NCI-H2081 (cell line): ENCODE results near the gene EPS8L2.
A peak's percentile ranks its signal among the peaks of the same experiment; 100 is the strongest.

Experiments
- DNase-seq, 2 experiments: peaks; one replicate each; lab custom pipeline; 2025; lab: John Stamatoyannopoulos, UW

The EPS8L2 gene

DNA sequence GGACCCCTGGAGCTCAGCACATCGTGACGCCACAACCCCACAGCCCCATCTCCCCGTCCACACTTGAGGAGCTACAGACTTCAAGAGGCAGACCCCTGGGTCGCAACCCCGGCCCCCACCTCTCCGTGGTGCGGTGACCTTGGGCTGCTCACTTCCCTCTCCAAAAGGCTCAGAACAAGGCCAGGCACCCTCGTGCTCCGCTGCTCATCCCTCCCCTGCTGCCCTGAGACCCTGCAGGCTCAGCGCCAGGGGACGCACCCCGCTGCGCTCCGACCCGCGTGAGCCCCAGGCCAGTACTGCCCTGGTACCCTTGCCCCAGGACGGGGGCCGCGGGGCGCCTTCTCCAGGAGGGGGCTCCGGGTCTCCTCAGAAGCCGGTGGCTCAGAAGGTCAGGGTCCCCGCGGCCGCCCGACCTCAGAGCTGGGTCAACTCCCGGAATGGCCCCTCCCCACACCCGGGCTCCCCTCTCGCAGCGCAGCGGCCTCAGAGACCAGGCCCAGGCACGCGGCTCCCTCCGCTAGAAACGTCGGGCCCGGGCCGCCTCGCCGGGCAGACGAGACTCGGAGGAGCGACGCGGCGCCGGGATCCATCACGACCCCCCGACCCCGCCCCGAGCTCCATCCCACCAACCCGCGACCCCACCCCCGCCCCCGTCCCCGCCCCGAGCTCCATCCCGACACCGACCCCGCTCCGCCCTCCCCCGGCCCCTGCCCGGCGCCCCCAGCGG lies 70.7 kb downstream of the EPS8L2 start:
- DNase-seq: peak in 1 of 2 experiments; percentile 26
